Stimulated activated naive CD8-positive, alpha-beta T cell treated with anti-CD3 and anti-CD28 coated beads, Interleukin-15, Interleukin-2, amounts not matched to agents 100 ng/mL and 50 ng/mL, for 24 hours (primary cell): ENCODE measurements around the gene UFM1.
"Not testable (repeated sequence)": the region's sequence is repeated elsewhere in the genome, so short reads cannot be mapped to it uniquely, and the experiment has no call there.

Source experiments
- H3K27ac Mint-ChIP-seq: one replicate; pipeline ENCODE4 v1.8.0; 2021; ENCODE audit warnings: mild to moderate bottlenecking, mixed read lengths
- H3K27me3 Mint-ChIP-seq: one replicate; pipeline ENCODE4 v1.8.0; 2021; ENCODE audit warnings: mixed read lengths
- H3K36me3 Mint-ChIP-seq: one replicate; pipeline ENCODE4 v1.8.0; 2021; ENCODE audit warnings: low read depth, mixed read lengths
- H3K4me1 Mint-ChIP-seq: one replicate; pipeline ENCODE4 v1.8.0; 2021; ENCODE audit warnings: low read depth, mixed read lengths
- H3K4me3 Mint-ChIP-seq: one replicate; pipeline ENCODE4 v1.8.0; 2021; ENCODE audit warnings: mild to moderate bottlenecking, mixed read lengths
- H3K9me3 Mint-ChIP-seq: one replicate; pipeline ENCODE4 v1.8.0; 2021; ENCODE audit warnings: mixed read lengths

The UFM1 gene

GRCh38 chr13:38348861-38349389 lies 726 bp upstream of the UFM1 start:
- H3K36me3 Mint-ChIP-seq, result peaks cover 32% of the 10 kb centered on the region
- H3K4me1 Mint-ChIP-seq, result peaks cover 57% of the 10 kb centered on the region

DNA sequence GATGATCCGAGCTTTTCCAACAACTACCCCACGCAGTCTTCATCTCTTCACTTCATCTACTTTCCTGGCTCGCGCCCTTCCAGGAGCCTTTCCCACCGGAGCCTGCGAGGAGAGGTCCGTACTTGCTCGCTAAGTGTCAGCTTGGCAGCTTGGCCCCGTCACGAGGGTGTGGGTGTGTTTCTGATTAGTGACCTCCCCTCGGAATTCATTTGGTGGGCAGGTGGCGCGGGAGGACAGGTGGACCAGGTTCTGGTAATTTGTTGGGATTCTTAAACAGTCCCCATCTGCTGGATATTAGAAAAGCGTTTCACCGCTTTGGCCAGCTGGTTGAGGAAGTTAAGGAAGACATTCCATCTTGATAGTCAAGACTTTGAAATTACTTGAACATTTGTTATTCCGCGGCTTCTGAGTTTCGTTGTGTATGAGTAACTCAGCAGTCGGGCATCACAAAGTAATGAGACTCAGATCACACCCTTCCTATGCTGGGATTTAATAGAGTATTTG lies 515 bp downstream of the UFM1 start:
- Mint-ChIP-seq H3K9me3 (no peaks in the 10 kb centered on the region), H3K4me1 (peaks cover 61% of the 10 kb centered on the region), H3K36me3 (peaks cover 36% of the 10 kb centered on the region)

More at GRCh38 chr13:38348861-38349389, 726 bp upstream of the UFM1 start:
- no peaks in the 10 kb centered on the region for H3K27me3 Mint-ChIP-seq
- peak overlapping the region; percentile 99 for H3K27ac Mint-ChIP-seq
- H3K9me3 Mint-ChIP-seq, result no peaks in the 10 kb centered on the region
- peak overlapping the region; percentile 99 for H3K4me3 Mint-ChIP-seq

GRCh38 chr13:38355595-38356119 lies 6.0 kb downstream of the UFM1 start:
- Mint-ChIP-seq H3K9me3 (no peaks in the 10 kb centered on the region), H3K4me1 (peaks cover 49% of the 10 kb centered on the region), H3K27me3 (no peaks in the 10 kb centered on the region), H3K27ac (peak overlapping the region; percentile 54), H3K36me3 (peaks cover 68% of the 10 kb centered on the region), H3K4me3 (no peak overlapping the region)

More for the DNA sequence above, 515 bp downstream of the UFM1 start:
- Mint-ChIP-seq H3K27me3 (no peaks in the 10 kb centered on the region), H3K27ac (peak overlapping the region; percentile 99), H3K4me3 (peak overlapping the region; percentile 99)

- H3K27ac Mint-ChIP-seq, result peak overlapping the region; percentile 78
- no peaks in the 10 kb centered on the region for H3K27me3 Mint-ChIP-seq
- H3K4me1 Mint-ChIP-seq, result peaks cover 23% of the 10 kb centered on the region
- H3K36me3 Mint-ChIP-seq, result peaks cover 72% of the 10 kb centered on the region
- no peaks in the 10 kb centered on the region for H3K9me3 Mint-ChIP-seq
- no peak overlapping the region for H3K4me3 Mint-ChIP-seq
Observed at GRCh38 chr13:38358684-38359083, 9.0 kb downstream of the UFM1 start.

DNA sequence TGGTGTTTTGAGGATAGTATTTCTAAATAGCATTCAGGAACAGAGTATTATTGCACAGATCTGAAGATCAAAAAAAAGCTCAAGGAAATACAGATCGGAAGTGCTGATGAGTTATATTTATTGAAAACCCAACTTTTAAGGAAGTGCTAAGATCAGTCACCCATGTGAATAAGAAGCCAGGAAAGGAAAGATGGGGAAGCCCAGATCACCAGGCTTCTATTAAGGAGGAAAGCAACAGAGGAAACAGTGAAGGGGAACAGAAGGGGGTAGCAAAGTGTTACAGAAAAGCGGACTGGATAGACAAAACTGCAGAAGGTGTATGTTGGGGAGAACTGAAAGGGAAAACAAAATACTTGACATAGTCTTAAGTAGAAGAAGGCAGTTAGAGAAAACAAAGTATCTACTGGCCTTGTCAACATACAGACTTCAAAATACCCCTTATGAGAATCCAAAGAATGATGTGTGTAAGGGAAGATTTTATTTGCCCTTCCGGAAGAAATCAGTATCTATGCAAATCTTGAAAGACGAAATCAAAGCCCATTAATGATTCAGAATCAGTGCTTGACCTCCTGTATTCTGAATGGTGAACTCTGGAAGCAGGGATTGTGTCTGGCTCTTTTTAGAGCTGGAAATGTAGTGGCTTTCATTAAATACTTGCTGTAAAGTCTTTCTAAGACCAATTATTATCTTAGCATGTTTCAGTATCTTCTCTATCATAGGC lies 12.1 kb downstream of the UFM1 start:
- peaks cover 10% of the 10 kb centered on the region for H3K4me1 Mint-ChIP-seq
- H3K27ac Mint-ChIP-seq, result peak overlapping the region; percentile 52
- H3K27me3 Mint-ChIP-seq, result no peaks in the 10 kb centered on the region

GRCh38 chr13:38363219-38363618 lies 13.6 kb downstream of the UFM1 start:
- Mint-ChIP-seq H3K27ac (no peak overlapping the region), H3K36me3 (peaks cover 45% of the 10 kb centered on the region), H3K4me3 (no peak overlapping the region), H3K9me3 (no peaks in the 10 kb centered on the region), H3K4me1 (peaks cover 17% of the 10 kb centered on the region), H3K27me3 (no peaks in the 10 kb centered on the region)

More for the DNA sequence above, 12.1 kb downstream of the UFM1 start:
- H3K4me3 Mint-ChIP-seq, result no peak overlapping the region
- H3K36me3 Mint-ChIP-seq, result peaks cover 57% of the 10 kb centered on the region
- H3K9me3 Mint-ChIP-seq, result no peaks in the 10 kb centered on the region

DNA sequence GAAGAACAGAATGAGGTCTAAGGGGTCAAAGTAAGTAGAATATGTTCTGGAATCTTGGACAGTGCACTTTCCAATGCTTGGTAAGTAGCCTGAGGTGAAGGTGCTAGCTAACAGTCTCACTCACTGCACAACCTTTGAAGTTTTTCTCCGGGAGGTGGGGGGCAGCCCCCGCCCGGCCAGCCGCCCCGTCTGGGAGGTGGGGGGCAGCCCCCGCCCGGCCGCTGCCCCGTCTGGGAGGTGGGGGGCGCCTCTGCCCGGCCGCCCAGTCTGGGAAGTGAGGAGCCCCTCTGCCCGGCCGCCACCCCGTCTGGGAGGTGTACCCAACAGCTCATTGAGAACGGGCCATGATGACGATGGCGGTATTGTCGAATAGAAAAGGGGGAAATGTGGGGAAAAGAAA lies 14.1 kb downstream of the UFM1 start:
- Mint-ChIP-seq H3K4me1 (peaks cover 13% of the 10 kb centered on the region), H3K36me3 (peaks cover 41% of the 10 kb centered on the region)
- H3K4me3 Mint-ChIP-seq, H3K27ac Mint-ChIP-seq, H3K9me3 Mint-ChIP-seq, H3K27me3 Mint-ChIP-seq: not testable (repeated sequence)

DNA sequence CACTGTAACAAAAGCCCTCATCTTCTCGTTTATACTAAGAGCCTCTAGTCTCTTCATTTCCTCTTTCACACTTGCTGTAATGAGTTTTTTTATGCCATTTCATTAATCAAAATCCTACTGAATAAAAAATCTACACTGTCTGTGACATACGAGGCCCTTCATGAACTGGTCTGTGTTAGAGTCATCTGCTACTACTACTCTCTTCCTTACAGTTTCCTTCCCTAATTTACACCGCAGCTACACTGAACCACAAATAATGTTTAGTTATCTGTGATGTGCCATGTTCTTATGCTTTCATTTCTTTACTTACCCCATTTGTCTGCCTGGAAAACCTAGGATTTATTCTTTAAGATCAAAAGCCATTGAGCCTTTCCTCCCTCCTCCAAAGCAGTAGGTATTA lies 16.0 kb downstream of the UFM1 start:
- Mint-ChIP-seq H3K4me3 (no peak overlapping the region), H3K27me3 (no peaks in the 10 kb centered on the region), H3K36me3 (peaks cover 31% of the 10 kb centered on the region), H3K9me3 (no peaks in the 10 kb centered on the region), H3K4me1 (peaks cover 11% of the 10 kb centered on the region), H3K27ac (no peak overlapping the region)

DNA sequence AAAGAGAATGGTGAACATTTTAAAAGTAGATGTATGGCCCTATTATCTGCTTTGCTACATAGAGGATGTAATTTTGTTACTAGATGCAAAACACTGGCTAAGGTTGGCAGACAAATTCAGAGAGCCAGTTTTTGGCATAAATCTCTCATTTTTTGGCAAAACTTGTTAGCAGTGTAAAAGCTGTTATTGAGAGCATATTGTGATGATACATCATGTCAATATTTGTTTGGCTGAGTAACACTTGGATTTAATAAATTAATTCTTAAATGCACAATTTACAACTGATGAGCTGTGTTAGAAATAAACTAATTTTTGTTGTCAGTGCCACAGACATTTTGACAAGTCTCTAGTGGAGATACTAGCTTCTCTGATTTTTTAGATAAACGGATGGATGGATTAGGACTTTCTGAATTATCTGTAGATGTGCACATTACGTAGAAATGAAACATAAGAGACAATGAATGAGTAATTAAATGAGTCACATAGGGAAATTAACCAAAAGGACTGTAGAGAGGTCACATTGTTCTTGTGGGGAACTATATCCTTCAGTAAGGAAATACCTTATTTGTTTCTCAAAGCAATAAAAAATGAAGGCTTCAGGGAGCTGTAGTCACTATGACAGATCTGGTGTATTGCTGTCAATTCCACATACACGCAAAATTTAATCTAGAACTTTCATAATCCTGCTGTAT lies 17.4 kb downstream of the UFM1 start:
- H3K9me3 Mint-ChIP-seq, result no peaks in the 10 kb centered on the region
- no peak overlapping the region for H3K4me3 Mint-ChIP-seq
- peaks cover 8% of the 10 kb centered on the region for H3K4me1 Mint-ChIP-seq
- H3K27ac Mint-ChIP-seq, result no peak overlapping the region
- peaks cover 16% of the 10 kb centered on the region for H3K36me3 Mint-ChIP-seq
- no peaks in the 10 kb centered on the region for H3K27me3 Mint-ChIP-seq

DNA sequence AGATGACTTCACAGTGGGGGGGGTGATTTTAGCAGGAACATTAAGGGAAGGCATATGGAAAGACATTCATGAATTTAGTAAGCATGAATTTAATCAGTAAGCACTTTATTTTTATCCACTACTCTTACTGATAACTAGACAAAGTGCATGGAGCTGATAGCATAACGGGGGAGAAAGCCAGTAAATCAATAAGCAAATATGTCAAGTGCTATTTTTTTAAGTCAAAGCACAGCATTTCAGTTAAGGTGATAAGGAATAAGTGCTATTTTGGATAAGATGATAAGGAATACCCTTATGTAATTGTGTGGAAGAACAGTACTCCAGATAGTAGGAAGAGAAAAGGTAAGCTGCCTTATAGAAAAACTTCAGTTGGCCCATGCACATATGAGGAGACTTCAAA lies 19.4 kb downstream of the UFM1 start:
- H3K4me1 Mint-ChIP-seq, result peaks cover 8% of the 10 kb centered on the region
- no peak overlapping the region for H3K4me3 Mint-ChIP-seq
- peaks cover 11% of the 10 kb centered on the region for H3K27me3 Mint-ChIP-seq
- H3K36me3 Mint-ChIP-seq, result no peaks in the 10 kb centered on the region
- peaks cover 5% of the 10 kb centered on the region for H3K9me3 Mint-ChIP-seq
- H3K27ac Mint-ChIP-seq, result no peak overlapping the region

GRCh38 chr13:38370096-38370495 lies 20.4 kb downstream of the UFM1 start:
- H3K27ac Mint-ChIP-seq, H3K36me3 Mint-ChIP-seq, H3K9me3 Mint-ChIP-seq, H3K4me3 Mint-ChIP-seq, H3K4me1 Mint-ChIP-seq: not testable (repeated sequence)
- peaks cover 11% of the 10 kb centered on the region for H3K27me3 Mint-ChIP-seq

DNA sequence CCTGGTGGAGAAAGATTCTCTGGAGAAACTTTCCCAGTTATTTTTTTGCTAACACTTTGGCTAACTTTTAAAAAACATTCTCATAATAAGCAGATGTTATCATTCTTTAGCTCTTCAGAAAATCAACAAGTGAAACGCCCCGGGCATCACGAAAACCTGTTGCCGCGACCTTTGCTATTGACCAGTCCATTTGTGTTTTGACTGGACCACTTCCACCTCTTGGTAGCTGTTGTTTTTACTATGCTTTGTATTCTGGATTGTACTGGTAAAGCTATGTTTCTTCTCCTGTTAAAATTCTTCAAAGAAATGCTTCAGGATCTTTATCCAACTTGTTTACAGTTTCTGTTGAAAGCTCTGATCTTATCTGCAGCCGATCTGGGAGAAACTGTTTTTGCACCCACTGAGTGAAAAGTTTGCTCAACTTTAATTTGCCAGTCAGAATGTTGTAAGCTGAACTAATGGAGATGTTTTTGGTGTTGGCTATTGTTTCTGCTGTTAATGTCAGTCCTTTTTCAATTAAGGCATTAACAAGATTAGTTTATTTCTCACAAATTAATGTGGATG lies 23.3 kb downstream of the UFM1 start:
- Mint-ChIP-seq H3K4me1 (no peaks in the 10 kb centered on the region), H3K9me3 (peaks cover 5% of the 10 kb centered on the region), H3K36me3 (no peaks in the 10 kb centered on the region), H3K27me3 (peaks cover 24% of the 10 kb centered on the region), H3K4me3 (no peak overlapping the region), H3K27ac (no peak overlapping the region)

- Mint-ChIP-seq H3K4me3 (no peak overlapping the region), H3K27ac (no peak overlapping the region), H3K9me3 (peaks cover 5% of the 10 kb centered on the region), H3K36me3 (no peaks in the 10 kb centered on the region), H3K4me1 (no peaks in the 10 kb centered on the region), H3K27me3 (peaks cover 42% of the 10 kb centered on the region)
Observed at GRCh38 chr13:38376546-38376945, 26.9 kb downstream of the UFM1 start.

GRCh38 chr13:38381890-38382289 lies 32.2 kb downstream of the UFM1 start:
- Mint-ChIP-seq H3K27me3 (peaks cover 19% of the 10 kb centered on the region), H3K36me3 (no peaks in the 10 kb centered on the region), H3K4me1 (no peaks in the 10 kb centered on the region), H3K9me3 (no peaks in the 10 kb centered on the region), H3K27ac (no peak overlapping the region), H3K4me3 (no peak overlapping the region)

- no peaks in the 10 kb centered on the region for H3K36me3 Mint-ChIP-seq
- H3K4me1 Mint-ChIP-seq, result no peaks in the 10 kb centered on the region
- H3K9me3 Mint-ChIP-seq, result no peaks in the 10 kb centered on the region
- H3K4me3 Mint-ChIP-seq, result no peak overlapping the region
- no peak overlapping the region for H3K27ac Mint-ChIP-seq
- peaks cover 18% of the 10 kb centered on the region for H3K27me3 Mint-ChIP-seq
Observed at GRCh38 chr13:38382946-38383345, 33.3 kb downstream of the UFM1 start.
